Mucosa of descending colon (tissue), 3 donors: Measurements from ENCODE around the gene PSME2. TPM values are rescaled to one million over a fixed set of nuclear protein-coding genes. Genes with fewer than 3 reads are reported as not detected.

Experiments used
- ATAC-seq: fragments of 200-7000 bp; cut with Tn5 transposase; one replicate; pipeline ENCODE4 v1.9.1; 2020; ENCODE audit warnings: mild to moderate bottlenecking, moderate library complexity
- DNase-seq, 3 donors: peaks; one replicate each; pipeline ENCODE4 v3.0.0-alpha.2; 2020
- H3K36me3 ChIP-seq: fragments of 200-600 bp; one replicate; pipeline ENCODE4 v1.8.0; 2021; ENCODE audit warnings: low read depth, mild to moderate bottlenecking
- H3K4me1 ChIP-seq: fragments of 200-600 bp; one replicate; pipeline ENCODE4 v1.8.0; 2021; ENCODE audit warnings: low read depth, mild to moderate bottlenecking
- H3K4me3 ChIP-seq: fragments of 200-600 bp; one replicate; pipeline ENCODE4 v1.8.0; 2021; ENCODE audit warnings: mild to moderate bottlenecking
- H3K9me3 ChIP-seq: fragments of 200-600 bp; one replicate; pipeline ENCODE4 v1.8.0; 2021; ENCODE audit warnings: mild to moderate bottlenecking
- intact Hi-C, 2 donors: fragments of 100-400 bp; cut with DNase I in 1 of 2; cut with micrococcal nuclease in 1 of 2; formaldehyde crosslinking; loops; one replicate each; pipeline versions ENCODE4 v1.11.0 to v1.11.1; 2022; cut with DNase I, micrococcal nuclease
- total RNA-seq, 3 donors: library from RNA; stranded (reverse); fragmentation: NEBNext Ultra II Directional in 2 of 3; extraction: Animal tissue kit (Norgen Biotek cat#: 25700) in 2 of 3; gene quantifications; one replicate each; pipeline versions ENCODE4 v1.2.1 to v1.2.4, GENCODE V29; 2021 to 2023
- TF ChIP-seq, protein P1 (sequence below): fragments of 200-600 bp; IDR thresholded peaks from one replicate; pipeline ENCODE4 v1.8.0; 2022; ENCODE audit warnings: antibody characterized with exemption, mild to moderate bottlenecking
- donor health status: DM: no; HTN: no; CAD: no; lungs with moderate emphysema.
- donor health status: DM: no; HTN: no; CAD: no.
- donor health status: DM: no; HTN: yes; CAD: no.

The PSME2 gene
- total RNA-seq, 3 donors from 2014 or later: 141 to 295 (median 191) TPM

DNA sequence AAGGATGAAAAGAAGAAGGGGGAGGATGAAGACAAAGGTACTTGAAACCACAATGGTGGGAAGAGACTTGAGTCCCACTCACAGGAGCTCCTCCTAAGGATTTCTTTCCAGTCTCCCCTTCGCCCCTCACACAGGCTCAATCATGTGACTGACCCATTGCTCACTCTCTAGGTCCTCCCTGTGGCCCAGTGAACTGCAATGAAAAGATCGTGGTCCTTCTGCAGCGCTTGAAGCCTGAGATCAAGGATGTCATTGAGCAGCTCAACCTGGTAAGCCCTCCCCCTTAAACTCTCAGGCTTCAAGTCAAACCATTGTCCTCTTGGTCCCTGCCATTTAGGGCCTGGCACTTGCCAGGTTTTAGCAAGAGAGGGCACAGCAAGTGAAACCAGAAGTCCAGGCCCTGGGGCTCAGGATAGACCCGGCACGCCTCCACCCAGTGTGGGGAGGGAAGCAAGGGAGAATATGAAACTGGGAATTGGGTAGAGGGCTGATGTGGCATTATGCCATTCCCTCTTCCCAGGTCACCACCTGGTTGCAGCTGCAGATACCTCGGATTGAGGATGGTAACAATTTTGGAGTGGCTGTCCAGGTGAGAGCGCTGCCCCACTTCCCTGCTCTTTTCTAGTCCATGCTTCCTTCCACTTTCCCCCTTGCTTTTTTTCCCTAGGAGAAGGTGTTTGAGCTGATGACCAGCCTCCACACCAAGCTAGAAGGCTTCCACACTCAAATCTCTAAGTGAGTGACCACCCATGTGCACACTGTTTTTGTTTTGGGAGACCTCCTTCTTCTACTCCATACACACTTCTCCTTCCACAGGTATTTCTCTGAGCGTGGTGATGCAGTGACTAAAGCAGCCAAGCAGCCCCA, 8.6 kb downstream of the PSME2 start:
- Histone ChIP-seq H3K4me3 (no peak overlapping the region), H3K4me1 (peaks cover 43% of the 10 kb centered on the region), H3K9me3 (no peaks in the 10 kb centered on the region), H3K36me3 (no peaks in the 10 kb centered on the region)
- no peak for ATAC-seq
- TF ChIP-seq, protein P1, sequence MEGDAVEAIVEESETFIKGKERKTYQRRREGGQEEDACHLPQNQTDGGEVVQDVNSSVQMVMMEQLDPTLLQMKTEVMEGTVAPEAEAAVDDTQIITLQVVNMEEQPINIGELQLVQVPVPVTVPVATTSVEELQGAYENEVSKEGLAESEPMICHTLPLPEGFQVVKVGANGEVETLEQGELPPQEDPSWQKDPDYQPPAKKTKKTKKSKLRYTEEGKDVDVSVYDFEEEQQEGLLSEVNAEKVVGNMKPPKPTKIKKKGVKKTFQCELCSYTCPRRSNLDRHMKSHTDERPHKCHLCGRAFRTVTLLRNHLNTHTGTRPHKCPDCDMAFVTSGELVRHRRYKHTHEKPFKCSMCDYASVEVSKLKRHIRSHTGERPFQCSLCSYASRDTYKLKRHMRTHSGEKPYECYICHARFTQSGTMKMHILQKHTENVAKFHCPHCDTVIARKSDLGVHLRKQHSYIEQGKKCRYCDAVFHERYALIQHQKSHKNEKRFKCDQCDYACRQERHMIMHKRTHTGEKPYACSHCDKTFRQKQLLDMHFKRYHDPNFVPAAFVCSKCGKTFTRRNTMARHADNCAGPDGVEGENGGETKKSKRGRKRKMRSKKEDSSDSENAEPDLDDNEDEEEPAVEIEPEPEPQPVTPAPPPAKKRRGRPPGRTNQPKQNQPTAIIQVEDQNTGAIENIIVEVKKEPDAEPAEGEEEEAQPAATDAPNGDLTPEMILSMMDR: no peak
- DNase-seq: no peak
- intact Hi-C loops: no loop called here

DNA sequence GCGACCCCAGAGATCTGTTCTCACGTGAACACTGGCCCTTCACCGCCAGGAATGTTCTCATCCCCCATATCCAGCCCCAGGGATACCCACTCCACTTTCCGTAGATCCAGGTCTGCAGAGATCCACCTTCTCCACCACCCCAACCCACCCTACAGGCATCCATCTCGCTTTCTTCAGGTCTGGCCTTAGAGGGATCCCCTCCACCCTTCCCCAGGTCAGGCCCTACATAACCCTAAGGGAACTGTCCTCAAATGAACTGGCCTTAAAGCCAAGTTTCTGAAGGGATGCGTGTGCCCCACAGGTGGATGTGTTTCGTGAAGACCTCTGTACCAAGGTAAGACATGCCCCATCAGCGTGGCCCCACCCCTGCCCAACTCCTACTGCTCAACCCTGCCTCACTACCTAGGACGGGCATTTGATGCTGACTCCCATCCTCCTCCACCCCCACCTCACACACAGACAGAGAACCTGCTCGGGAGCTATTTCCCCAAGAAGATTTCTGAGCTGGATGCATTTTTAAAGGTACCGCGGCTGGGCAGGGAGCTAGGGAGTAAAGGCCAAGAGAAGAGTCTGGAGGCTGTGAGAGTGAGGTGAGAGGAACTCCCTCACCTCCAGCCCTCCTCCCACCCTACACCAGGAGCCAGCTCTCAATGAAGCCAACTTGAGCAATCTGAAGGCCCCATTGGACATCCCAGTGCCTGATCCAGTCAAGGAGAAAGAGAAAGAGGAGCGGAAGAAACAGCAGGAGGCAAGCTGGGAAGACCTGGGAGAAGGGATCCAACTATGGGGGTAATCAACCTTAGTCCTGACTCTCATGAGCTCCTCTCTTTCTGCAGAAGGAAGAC, 9.5 kb downstream of the PSME2 start:
- ATAC-seq (no peak), DNase-seq (no peak)
- H3K9me3 ChIP-seq: no peaks in the 10 kb centered on the region
- intact Hi-C loops: no loop called here
- peaks cover 35% of the 10 kb centered on the region for H3K4me1 ChIP-seq
- peak overlapping the region; percentile 98 for H3K4me3 ChIP-seq
- TF ChIP-seq, protein P1: no peak
- H3K36me3 ChIP-seq: no peaks in the 10 kb centered on the region

DNA sequence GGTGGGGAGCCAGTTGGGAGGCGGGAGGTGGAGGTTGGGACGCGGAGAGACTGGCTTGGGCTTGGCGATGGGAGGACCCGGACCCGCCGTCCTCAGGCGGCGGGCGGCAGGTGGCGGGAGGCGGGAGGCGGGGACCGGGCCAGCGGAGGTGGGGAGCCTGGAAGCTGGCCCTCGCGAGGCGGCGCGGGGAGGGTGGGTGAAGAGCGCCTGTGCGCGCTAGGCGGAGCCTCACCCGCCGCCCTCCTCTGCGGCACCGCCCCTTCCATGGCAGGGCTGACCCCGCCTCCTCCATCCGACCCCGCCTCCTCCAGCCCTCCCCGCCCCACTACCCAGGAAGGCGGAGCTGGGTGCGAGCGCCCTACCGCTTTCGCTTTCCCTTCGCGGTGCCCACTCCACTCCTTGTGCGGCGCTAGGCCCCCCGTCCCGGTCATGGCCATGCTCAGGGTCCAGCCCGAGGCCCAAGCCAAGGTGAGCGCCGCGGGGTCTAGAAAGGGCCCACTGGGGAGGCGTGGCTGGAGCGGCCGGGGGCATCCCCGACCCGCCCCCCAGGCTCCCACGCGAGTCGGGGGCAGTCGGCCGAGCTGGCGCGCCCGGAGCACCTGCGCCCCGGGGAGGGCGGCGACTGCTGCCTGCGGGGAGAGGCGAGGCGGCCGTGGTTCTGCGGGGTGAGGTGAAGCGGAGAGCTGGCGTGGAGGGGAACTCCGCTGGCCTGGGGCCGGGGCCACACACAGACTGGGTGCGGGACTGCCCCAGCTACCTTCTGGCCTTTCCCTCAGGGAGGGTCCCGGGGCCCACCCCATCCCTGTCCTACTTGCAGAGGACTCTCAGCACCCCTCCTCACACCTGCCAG, 10.4 kb downstream of the PSME2 start, which contains the start of gene PSME1:
Gene PSME1 (plus strand): TSS at position 361 of the 850 bp plus-strand sequence. CDS start 69 bp downstream, at position 430.
- TF ChIP-seq, protein P1: no peak
- H3K4me1 ChIP-seq: peaks cover 30% of the 10 kb centered on the region

DNA sequence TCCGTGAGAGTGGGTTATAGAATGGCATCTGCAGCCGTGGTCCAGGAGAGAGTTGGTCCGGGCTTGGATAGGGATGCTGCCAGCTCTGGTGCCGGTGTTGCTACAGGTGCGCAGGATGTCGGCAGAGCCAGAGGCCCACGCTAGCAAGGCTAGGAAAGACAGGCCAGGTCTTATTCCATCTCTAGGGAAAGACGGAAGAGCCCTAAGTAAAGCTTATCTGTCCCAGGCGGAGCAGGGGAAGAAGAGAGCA, 10.9 kb downstream of the PSME2 start:
- TF ChIP-seq, protein P1: no peak
- Histone ChIP-seq H3K9me3 (no peaks in the 10 kb centered on the region), H3K4me1 (peaks cover 30% of the 10 kb centered on the region), H3K4me3 (no peak overlapping the region), H3K36me3 (no peaks in the 10 kb centered on the region)
- no peak for ATAC-seq
- no peak for DNase-seq
- intact Hi-C loops: no loop called here

More for the DNA sequence above, 10.4 kb downstream of the PSME2 start, which contains the start of gene PSME1:
- intact Hi-C loops: no loop called here
- Histone ChIP-seq H3K36me3 (no peaks in the 10 kb centered on the region), H3K4me3 (peak within 1 kb of the TSS; percentile 98), H3K9me3 (no peaks in the 10 kb centered on the region)
- peak; percentile 97 for ATAC-seq
- DNase-seq: peak; percentile 96 to 99 (median 97)

DNA sequence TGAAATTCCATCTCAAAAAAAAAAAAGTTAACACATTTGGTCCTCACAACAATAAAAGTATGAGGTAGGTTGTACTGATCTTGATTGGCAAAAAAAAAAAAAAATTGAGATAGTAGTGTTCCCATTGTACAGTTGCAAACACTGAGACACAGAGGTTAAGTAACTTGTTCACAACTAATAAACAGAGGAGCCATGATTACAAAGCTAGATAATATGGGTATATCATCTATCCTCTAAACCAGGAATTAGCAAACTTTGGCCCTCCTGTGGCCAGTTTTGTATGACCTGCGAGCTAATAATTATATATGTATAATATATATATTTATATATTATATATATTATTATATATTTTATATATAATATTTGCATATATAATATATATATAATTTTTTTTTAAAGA, 12.7 kb downstream of the PSME2 start:
- DNase-seq (no peak), ATAC-seq (no peak)
- H3K9me3 ChIP-seq: no peaks in the 10 kb centered on the region
- TF ChIP-seq, protein P1: no peak
- no peaks in the 10 kb centered on the region for H3K36me3 ChIP-seq
- H3K4me1 ChIP-seq: peaks cover 17% of the 10 kb centered on the region
- H3K4me3 ChIP-seq: no peak overlapping the region
- intact Hi-C loops: no loop called here
